Right ventricle myocardium superior (tissue), 1 donor: ENCODE results near the gene RTP5. TPM values are rescaled to one million over a fixed set of nuclear protein-coding genes. Genes with fewer than 3 reads are reported as not detected.

Experiments used
- ATAC-seq: fragments of 200-7000 bp; cut with Tn5 transposase; one replicate; pipeline ENCODE4 v1.9.1; 2020; ENCODE audit warnings: mild to moderate bottlenecking; ENCODE audit not compliant: poor library complexity
- DNase-seq: peaks from one replicate; pipeline ENCODE4 v3.0.0-alpha.2; 2020
- intact Hi-C: fragments of 100-400 bp; cut with DNase I; formaldehyde crosslinking; loops from one replicate; pipeline ENCODE4 v1.11.2; 2022
- total RNA-seq: library from RNA; stranded (reverse); fragmentation: NEBNext Ultra II Directional; extraction: Animal tissue kit (Norgen Biotek cat#: 25700); gene quantifications from one replicate; pipeline ENCODE4 v1.2.1, GENCODE V29; 2021
- donor health status: DM: no; HTN: yes; CAD: no; lungs with severe emphysema.

RTP5 gene
- total RNA-seq, 1 donor from 2014 or later, result not detected

GRCh38 chr2:241877989-241878970 lies 8.8 kb downstream of the RTP5 start:
- intact Hi-C loops, result loop anchor here (5.0 kb wide), 1 partner anchor 141 kb away; no protein-coding TSS in a partner anchor
- peak; percentile 85 for DNase-seq

GRCh38 chr2:241879326-241879725 lies 9.8 kb downstream of the RTP5 start:
- ATAC-seq (no peak), DNase-seq (peak; percentile 38)
- intact Hi-C loops, result loop anchor here (5.0 kb wide), 1 partner anchor 142 kb away; no protein-coding TSS in a partner anchor

More at GRCh38 chr2:241877989-241878970, 8.8 kb downstream of the RTP5 start:
- peak; percentile 42 for ATAC-seq

GRCh38 chr2:241880311-241881073 lies 11.0 kb downstream of the RTP5 start:
- ATAC-seq (no peak), DNase-seq (peak; percentile 38)
- intact Hi-C loops, result no loop called here

- peak; percentile 69 for DNase-seq
- intact Hi-C loops, result no loop called here
- ATAC-seq, result peak; percentile 49
These were observed 12.6 kb downstream of the RTP5 start for GRCh38 chr2:241882091-241882625.

- ATAC-seq (no peak), DNase-seq (no peak)
- intact Hi-C loops, result no loop called here
These were observed 15.4 kb downstream of the RTP5 start for GRCh38 chr2:241884951-241885290.

- peak; percentile 38 for DNase-seq
- no peak for ATAC-seq
- intact Hi-C loops, result no loop called here
These were observed 15.9 kb downstream of the RTP5 start for GRCh38 chr2:241885291-241885945.

GRCh38 chr2:241885946-241886643 lies 16.6 kb downstream of the RTP5 start:
- DNase-seq (peak; percentile 7), ATAC-seq (no peak)
- intact Hi-C loops, result no loop called here

GRCh38 chr2:241886840-241887447 lies 17.4 kb downstream of the RTP5 start:
- no peak for ATAC-seq
- no peak for DNase-seq
- intact Hi-C loops, result no loop called here

- intact Hi-C loops, result no loop called here
- ATAC-seq (no peak), DNase-seq (no peak)
These were observed 18.4 kb downstream of the RTP5 start for GRCh38 chr2:241887806-241888522.

GRCh38 chr2:241888641-241889040 lies 19.1 kb downstream of the RTP5 start:
- intact Hi-C loops, result no loop called here
- no peak for ATAC-seq
- DNase-seq, result no peak

GRCh38 chr2:241890524-241891235 lies 21.2 kb downstream of the RTP5 start:
- DNase-seq, result peak; percentile 27
- intact Hi-C loops, result no loop called here
- no peak for ATAC-seq

GRCh38 chr2:241891315-241891987 lies 21.9 kb downstream of the RTP5 start:
- DNase-seq (no peak), ATAC-seq (no peak)
- intact Hi-C loops, result no loop called here

- intact Hi-C loops, result no loop called here
- DNase-seq (no peak), ATAC-seq (no peak)
These were observed 22.4 kb downstream of the RTP5 start for GRCh38 chr2:241891988-241892298.

- DNase-seq (no peak), ATAC-seq (no peak)
- intact Hi-C loops, result no loop called here
These were observed 23.0 kb downstream of the RTP5 start for GRCh38 chr2:241892299-241893137.

- ATAC-seq (no peak), DNase-seq (no peak)
- intact Hi-C loops, result no loop called here
These were observed 23.7 kb downstream of the RTP5 start for GRCh38 chr2:241893265-241893664.
